HG03108 (cell line): ENCODE measurements around the gene TADA2B.

Experiments used
- ATAC-seq: cut with Tn5 transposase; IDR thresholded peaks from one replicate; pipeline ENCODE4 v1.9.1; 2021; ENCODE audit warnings: moderate library complexity; ENCODE audit not compliant: unreplicated experiment

TADA2B gene

DNA sequence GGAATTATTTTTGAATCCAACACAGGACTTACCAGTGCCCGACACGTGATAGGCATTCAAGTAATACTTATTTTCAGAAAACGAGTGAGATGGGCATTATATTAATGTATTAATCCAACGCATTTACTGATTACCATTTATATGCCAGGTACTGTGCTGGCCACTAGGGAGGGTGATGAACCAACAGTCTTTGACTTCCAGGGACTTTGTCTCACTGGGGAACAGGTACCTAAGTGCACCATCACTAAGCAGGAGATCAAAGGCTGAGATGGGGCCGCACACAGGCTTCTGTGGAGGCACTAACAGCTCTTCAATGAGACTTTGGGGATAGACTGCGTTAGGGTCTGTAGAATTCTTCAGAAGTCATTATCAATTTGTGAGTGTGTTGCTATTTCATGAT lies 5.7 kb upstream of the TADA2B start:
- no peak for ATAC-seq

DNA sequence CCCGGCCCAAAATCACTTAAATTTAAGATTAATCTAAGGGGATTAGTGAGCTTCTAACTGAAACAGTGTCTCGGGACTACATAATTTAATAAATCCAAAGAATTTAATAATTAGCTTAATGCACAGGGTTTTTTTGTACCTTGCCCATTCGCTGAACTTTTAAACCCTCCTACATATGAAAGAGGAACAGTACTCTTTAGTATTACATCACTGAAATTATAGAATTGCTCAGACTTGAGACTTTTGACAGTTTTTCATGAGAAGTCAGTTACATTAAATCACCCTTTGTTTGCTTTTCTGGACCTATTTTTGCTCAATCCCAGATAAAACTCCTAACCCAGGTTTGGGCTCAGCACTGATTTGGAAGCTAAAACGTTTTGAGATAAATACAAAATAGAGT lies 2.4 kb upstream of the TADA2B start:
- ATAC-seq: no peak

DNA sequence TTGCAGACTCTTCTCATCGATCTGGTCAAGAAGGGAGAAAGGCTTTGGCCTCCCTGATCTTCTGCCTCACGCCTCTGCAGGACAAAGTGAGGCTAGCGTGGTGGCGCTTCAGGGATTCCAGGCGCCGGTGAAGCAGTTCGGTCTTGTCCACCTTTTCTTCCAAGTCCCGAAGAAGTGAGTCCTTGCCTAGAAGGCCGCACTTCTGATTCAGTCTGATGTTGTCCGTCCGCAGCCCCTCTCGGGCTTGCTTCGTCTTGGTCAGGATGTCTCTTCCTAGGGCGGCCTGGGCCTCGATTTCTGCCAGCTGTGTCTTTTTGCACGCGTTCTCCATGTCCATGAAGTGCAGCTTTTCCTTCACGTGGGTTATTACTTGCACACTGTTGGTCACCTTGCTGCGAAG lies 1.9 kb upstream of the TADA2B start:
- no peak for ATAC-seq

DNA sequence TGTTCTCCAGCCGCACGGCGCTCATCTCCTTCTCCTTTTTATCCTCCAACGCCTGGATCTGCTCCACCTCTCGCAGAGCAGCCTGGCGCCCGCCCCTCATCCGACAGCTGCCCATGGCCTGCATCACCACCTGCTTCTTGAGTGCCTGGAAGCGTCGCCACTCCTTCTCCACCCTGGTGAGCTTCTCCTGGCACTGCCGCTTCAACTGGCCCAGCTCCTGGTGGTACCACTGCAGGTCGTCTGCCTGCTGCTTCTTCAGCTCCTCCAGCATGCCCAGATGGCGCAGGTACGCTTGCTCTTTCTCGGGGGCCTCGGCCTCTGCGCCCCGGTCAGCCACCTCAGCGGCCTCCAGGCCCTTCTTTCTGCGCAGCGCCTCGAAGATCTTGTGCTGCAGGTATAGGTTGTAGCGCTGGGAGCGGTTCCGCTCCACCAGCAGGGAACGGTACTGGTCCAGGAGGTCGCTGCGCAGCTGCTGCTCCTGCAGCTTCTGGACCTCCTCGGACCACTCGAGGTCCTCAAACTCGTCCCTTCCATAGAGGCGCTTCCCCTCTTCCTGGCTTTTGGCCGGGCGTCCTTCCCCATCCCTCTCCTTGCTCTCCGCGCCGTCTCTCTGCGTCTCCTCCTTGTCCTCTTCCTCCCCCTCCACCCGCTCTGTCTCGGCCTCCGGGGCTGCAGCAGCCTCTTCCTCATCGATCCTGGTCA lies 1.2 kb upstream of the TADA2B start:
- ATAC-seq: no peak

DNA sequence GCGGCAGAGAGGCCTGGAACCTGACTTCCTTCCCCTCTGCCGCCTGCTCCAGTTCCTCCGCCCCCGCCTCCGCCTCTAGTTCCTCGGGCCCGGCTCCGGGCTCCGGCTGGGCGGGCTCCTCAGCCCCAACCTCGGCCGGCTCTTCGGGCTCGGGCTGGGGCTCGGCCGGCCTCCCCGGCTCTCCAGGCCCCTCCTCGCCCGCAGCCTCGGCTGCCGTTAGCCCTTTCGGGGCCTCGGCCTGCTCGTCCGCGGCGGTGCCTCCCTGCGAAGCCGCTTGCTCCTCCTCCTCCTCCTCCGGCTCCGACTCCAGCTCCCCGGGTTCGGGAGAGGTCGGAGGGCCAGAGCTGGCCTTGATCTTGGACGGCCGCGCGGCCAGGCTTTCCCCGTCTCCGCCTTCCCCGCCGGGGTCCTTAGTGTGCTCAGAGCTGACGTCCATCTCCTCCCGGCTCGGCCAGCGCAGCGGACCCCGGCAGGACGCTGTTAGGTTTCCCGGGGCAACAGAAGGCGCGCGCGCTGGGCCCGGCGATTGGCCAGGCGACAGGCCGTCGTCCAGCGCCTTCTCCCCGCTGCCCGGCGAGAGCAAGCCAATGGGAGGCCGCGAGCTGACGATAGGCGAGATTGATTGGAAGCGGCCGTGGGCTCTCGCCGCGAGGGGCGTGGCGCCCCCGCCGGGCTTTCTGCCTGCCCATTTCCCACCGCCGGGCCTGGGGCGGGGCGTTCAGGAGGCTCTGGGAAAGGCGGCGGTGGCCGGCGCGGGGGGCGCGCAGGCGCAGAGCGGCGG lies 479 bp upstream of the TADA2B start:
- ATAC-seq: peak; percentile 80

DNA sequence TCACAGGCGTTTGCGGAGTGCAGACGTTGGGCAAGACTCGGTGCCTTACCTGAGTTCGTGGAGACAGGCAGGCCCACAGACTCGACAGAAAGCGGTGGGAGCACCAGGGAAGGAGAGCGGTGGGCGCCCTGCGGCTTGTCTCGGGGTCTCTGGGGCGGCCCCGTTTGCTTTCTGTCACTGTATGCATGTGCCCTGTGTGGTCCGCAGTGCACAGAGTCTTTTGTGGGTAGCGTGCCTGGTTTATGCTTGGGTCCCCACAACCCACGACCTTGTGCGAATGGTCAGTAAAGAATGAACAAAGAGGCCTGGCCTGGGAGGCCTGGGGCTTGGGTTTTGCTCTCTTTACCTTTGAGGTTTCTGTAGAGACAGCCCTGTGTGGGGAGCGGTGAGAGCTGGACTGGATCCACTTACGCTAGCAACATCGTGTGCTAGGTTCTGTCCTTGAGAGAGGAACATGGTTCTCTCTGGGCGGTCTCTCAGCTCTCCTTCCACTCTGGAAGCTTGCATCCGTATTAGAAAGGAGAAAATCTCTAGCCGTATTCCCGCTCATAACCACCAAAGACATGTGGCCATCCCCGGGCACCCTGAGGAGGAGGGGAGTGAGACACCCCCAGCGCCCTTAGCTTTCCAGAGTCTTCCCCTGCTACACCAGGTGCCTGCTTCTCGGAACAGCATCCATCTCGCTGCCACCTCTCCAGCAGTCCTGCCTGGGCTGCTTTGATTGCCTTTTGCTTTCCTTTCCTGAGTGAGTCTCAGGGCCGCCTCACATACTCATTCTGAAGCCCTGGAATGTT lies 1.2 kb downstream of the TADA2B start:
- ATAC-seq: no peak

DNA sequence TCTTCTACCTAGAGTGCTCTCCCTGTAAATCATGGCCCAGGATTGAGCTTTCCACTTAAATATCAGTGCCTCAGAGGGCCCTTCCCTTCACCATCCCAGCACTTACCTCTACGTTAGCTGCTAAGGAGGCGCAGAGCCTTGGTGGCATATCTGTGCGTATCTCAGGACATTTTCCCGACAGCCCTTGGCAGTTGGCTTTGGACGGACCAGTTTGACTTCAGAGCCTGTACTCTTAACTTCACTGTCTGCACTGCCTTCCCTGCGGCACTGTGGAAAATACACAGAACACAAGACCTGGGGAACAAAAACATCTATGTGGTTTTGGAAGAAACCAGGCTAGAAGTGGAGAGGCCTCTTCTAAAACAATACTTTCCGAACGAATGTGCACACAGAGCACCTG lies 2.4 kb downstream of the TADA2B start:
- no peak for ATAC-seq

DNA sequence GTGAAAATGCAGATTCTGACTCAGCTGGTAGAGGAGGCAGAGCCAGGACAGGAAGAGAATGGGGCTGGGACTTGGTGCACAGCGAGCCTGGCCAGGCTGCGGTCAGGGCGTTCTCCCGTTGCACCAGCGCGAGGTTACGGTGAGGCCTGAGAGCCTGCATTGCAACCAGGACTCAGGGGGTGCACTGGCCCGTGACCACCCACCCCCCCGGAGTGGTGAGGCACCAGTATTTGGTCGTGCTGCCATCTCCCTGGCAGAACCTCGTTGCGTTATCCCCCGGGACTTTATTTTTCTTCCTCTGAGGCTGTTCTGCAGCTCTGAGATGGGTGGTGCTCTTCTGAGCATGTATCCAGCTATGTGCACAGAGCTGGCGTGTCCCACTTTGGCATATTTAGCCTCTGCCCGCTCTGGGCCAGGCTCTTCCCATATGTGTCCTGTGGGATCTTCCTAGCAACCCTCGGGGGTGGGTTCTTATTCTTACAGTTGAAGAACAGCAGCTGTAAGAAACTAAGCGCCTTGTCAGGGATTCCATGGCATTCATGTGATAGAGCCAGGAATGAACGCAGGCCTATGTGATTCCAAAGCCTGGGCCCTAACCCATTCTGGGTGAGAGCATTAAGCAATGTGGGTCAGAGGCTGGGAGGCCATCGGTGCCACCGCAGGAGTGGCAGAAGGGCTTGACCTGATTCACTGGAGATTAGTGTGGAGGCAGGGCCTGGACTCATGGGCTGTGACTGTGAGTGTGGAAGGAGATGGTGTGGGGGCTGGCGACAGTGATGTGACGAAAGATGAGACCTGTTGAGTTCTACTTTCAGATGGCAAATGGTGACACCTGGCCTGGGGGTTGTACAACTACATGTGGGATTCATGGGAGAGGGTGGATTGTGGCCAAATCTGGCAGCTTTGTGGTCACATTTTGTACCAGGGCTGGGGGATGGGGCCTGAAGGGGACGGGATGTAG lies 3.1 kb downstream of the TADA2B start:
- ATAC-seq: peak; percentile 22

DNA sequence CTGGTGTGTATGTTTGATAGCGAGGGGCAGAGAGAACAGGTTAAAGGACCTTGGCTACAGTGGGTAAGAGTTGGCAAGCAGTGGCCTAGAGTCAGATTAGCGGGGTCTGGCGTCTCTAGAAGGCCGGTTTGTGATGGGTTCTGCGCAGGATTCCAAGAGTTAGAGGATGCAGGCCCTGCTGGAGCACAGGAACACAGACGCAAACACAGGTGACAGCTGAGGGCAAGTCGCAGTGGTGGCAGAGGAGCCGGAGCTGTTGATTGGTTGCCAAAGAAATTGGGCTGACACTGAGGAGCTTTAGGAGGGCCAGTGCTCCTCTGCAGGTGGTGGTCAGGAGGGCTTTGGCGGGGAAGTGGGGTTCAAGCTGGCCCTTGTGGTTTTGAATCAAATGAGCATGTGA lies 3.8 kb downstream of the TADA2B start:
- no peak for ATAC-seq

DNA sequence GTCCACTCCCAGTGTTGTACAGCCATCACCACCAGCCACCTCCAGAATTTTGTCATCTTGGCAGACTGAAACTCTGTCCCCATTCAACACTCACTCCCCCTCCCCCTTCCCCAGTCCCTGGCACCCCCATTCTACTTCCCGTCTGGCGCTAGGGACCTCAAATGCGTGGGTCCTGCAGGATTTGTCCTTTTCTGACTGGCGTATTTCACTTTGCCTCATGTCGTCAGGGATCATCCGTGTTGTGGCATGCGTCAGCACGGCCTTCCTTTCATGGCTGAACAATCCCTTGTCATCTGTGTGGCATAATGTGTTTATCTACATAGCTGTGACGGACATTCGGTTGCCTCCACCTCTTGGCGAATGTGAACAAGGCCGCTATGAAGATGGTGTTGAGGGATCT lies 5.5 kb downstream of the TADA2B start:
- ATAC-seq: no peak

DNA sequence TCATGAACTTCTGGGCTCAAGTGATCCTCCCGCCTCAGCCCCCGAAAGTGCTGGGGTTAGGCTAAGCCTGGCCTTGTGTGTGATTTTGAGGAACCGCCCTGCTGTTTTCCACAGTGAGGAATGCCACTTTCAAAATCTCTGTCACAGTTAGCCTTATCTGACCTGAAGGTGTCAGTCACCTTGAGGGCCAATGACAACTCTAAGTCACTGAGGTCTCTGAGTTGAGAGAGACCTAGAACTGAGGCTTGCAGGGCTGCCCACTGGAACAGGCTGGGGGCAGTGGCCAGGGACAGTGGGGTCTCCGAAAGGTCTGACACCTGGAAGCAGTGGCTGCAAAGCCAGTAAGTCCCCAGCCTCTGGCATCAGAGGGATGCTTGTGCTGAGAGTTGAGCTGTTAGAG lies 6.1 kb downstream of the TADA2B start:
- no peak for ATAC-seq

DNA sequence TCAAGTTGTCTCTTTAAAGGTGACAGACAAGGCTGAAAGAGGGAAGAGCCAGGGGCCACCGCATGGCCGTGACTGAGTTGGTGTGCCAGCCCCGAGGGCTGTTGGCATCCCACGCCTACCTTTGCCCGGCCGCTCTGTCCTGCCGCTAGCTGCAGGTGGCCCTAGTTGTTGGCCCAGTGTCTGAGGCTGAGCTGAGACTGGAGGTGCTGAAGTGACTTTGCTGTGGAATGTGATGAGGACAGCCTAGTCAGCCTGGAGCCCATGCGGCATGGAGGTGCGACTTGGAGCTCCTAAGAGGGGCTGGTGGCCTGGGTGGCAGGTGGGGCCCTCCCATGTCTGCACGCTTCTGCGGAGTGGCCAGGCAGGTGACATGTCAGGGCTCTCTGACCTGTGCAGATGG lies 6.6 kb downstream of the TADA2B start:
- ATAC-seq: no peak

DNA sequence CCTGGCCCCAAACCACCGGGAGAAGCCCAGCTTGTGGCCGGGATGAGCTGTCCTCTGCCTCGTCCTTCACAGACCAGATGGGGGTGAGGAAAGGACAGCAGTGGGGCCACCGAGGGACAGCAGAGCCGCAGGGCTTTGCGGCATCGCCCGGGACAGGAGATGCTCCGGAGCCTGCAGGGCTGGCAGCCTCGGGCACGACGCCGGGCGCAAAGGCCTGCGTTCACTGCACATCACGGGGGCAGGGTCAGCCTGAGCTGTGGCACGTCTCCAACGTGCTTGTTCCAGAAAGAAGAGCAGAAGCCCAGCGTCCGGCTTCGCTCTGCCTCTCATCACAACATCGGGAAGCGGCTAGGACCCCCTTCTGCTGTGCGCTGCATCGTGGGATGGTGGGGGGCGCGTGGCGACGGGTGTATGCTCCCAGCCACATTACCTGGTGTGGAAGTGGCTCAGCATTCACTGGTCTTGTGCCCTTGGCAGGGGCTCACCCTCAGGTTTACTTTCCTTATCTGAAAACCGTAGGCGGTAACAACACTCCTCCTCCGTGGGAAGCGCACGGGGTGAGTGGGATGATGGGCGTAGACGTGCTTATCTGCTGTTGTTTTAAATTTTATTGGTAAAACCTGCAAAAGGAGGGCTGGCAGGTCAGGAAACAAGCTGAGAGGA lies 7.4 kb downstream of the TADA2B start:
- ATAC-seq: no peak

DNA sequence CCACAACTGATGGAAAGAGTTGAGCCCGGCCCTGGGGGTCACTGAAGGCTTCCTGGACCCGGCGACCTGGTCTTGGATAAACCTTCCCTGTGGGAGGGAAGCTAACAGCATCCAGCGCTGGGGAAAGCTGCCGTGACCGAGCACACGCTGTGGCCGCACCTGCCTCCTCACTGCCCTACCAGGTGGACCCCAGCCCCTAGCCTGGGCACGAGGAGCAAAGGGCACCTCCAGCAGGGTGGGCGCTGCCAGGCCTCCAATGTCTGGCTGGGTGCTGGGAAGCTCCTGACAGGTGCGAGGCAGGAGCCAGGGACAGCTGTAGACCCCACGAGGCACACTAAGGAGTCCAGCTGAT lies 7.9 kb downstream of the TADA2B start:
- no peak for ATAC-seq

DNA sequence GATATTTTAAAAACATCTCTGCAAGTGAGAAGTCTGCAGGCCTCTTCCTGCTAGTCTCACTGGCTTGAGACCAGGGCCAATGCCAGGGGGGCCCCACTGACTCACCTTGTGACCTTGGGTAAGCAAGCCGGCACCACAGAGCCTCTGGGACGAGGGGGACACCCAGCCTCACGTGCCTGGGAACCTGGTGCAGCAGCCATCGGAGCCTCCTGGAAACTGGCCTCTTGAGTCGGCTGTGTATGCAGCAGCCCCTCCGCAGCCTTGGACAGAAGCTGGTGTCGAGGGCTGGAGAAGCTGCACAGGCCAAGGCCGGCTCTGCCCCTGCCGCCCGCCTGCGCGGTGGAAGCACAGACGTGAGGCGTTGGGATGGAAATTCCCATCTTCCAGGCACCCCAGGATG lies 8.7 kb downstream of the TADA2B start:
- ATAC-seq: no peak

DNA sequence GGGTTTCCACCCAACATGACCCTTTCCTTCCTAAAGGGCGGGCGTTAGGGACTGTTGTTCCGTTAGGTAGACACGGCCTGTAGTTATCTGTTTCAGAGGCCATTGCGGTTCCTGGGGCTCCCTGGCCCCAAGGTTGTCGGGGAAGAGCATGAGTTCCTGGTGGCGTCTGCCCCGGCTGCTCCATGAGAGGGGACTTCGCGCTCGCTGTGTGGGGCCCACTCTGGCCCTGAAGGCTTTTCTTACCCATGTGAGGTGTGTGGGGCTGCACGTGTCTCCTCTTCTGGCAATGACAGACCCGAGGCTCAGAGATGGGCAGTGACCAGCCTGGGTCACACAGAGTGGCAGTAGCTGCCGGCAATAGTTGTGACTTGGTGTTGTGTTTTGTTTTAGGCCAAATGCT lies 9.1 kb downstream of the TADA2B start:
- no peak for ATAC-seq

DNA sequence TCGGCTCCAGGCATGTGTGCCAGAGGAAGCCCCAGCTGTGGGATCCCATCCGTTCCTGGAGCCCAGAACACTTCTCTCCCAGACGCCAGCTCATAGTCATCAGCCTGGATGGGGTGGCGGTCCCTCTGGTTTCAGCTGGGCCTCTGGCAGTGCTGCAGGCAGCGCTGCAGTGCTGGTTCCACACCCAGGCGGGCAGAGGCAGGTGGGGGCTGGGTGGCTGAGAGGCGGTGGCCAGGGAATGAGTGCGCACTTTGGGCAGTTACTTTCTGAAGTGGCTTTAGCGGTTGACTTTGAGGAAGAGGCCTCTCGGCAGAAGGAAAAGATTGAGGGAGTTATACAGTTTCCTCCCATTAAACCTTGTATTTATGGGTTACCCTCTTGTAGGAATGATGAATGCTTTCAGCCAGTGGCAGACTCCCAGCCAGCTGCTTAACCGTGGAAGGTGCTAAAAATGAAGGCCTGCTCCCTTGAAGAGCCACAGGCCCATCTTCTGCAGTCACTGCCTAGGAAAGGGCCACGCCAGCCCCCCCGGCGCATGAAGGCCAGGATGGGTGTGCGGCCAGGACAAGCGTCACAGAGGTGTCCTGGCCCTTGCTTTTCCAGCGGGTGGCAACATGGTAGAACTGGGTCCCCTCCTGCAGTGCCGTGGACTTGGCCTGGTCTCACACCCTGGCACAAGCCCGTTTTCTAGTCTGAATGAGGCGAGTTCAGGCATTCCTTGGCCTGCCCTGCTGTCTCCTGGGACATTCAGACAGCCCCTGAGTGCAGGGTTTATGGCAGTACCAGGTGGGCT lies 9.9 kb downstream of the TADA2B start:
- ATAC-seq: no peak

DNA sequence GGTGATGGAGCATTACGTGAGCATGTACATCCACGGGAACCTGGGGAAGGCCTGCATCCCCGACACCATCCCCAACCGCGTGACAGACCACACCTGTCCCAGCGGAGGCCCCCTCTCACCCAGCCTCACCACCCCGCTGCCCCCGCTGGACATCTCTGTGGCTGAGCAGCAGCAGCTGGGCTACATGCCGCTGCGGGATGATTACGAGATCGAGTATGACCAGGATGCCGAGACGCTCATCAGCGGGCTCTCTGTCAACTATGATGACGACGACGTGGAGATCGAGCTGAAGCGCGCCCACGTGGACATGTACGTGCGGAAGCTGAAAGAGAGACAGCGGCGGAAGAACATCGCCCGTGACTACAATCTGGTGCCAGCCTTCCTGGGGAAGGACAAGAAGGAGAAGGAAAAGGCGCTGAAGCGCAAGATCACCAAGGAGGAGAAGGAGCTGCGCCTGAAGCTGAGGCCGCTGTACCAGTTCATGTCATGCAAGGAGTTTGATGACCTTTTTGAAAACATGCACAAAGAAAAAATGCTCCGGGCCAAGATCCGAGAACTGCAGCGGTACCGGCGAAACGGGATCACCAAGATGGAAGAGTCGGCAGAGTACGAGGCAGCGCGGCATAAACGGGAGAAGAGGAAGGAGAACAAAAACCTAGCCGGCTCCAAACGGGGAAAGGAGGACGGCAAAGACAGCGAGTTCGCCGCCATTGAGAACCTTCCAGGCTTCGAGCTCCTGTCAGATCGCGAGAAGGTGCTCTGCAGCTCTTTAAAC lies 11.1 kb downstream of the TADA2B start:
- no peak for ATAC-seq
